H1 (cell line): ENCODE results near the gene TBC1D22A. TPM values are rescaled to one million over a fixed set of nuclear protein-coding genes. Genes with fewer than 3 reads are reported as not detected.

Experiments used
- CTCF ChIA-PET: fragments of 300-600 bp; sonication (Branson Sonifier 250); formaldehyde crosslinking; loops from one replicate; lab custom pipeline; 2021; ENCODE audit not compliant: partially characterized antibody; lab: Charles Lee
- POLR2A ChIA-PET: fragments of 300-600 bp; sonication (Branson Sonifier 250); formaldehyde crosslinking; loops from one replicate; lab custom pipeline; 2021; ENCODE audit warnings: inconsistent platforms; ENCODE audit not compliant: partially characterized antibody; lab: Charles Lee
- DNase-seq, 2 experiments: peaks; one replicate each; pipeline versions ENCODE4 v3.0.0 to v3.0.0-alpha.2; 2010 to 2022; ENCODE audit warnings: low spot score in 2 of 2, low read depth in 1 of 2, mixed read lengths in 1 of 2
- FAIRE-seq: peaks from 2 replicates; lab custom pipeline; 2011; peaks lifted over from hg19 to GRCh38; lab: Jason Lieb, UNC
- H2AFZ ChIP-seq: 2 replicates; pipeline ENCODE4 v1.8.1; 2012; ENCODE audit warnings: low read length, inconsistent platforms
- H2AK5ac ChIP-seq: 2 replicates; pipeline ENCODE4 v1.6.1; 2013; ENCODE audit warnings: low read depth, low read length
- H2BK120ac ChIP-seq: replicated peaks from 2 replicates; pipeline ENCODE3; 2013; ENCODE audit warnings: low read depth, low read length, inconsistent platforms
- H2BK12ac ChIP-seq: 2 replicates; pipeline ENCODE4 v1.6.1; 2013; ENCODE audit warnings: low read depth, low read length
- H2BK15ac ChIP-seq: 2 replicates; pipeline ENCODE4 v1.6.1; 2013; ENCODE audit warnings: low read length
- H2BK20ac ChIP-seq: 2 replicates; pipeline ENCODE4 v1.6.1; 2013; ENCODE audit warnings: low read length
- H2BK5ac ChIP-seq: 2 replicates; pipeline ENCODE4 v1.6.1; 2013; ENCODE audit warnings: low read depth, low read length
- H3K14ac ChIP-seq: 2 replicates; pipeline ENCODE4 v1.6.1; 2013; ENCODE audit warnings: inconsistent platforms; ENCODE audit not compliant: insufficient read length
- H3K18ac ChIP-seq: 2 replicates; pipeline ENCODE4 v1.6.1; 2013; ENCODE audit warnings: low read length; ENCODE audit errors: extremely low read depth
- H3K23ac ChIP-seq: 2 replicates; pipeline ENCODE4 v1.6.1; 2013; ENCODE audit warnings: inconsistent platforms; ENCODE audit not compliant: insufficient read length
- H3K23me2 ChIP-seq: 2 replicates; pipeline ENCODE4 v1.6.1; 2013; ENCODE audit warnings: low read depth, low read length
- H3K27ac ChIP-seq: 2 replicates; pipeline ENCODE4 v1.6.1; 2011; ENCODE audit warnings: low read depth, low read length, inconsistent platforms
- H3K27me3 ChIP-seq, 4 experiments: replicated peaks in 1 of 4; 1 replicate in 1 of 4; 2 replicates in 3 of 4; pipeline versions ENCODE4 v1.6.1 to v1.8.1; 2011 to 2013; ENCODE audit warnings: low read length in 3 of 4, mild to moderate bottlenecking in 3 of 4, inconsistent platforms in 2 of 4, mixed read lengths in 2 of 4, moderate library complexity in 1 of 4; ENCODE audit not compliant: control insufficient read depth in 3 of 4, insufficient read depth in 3 of 4; ENCODE audit errors: extremely low read depth in 1 of 4
- H3K36me3 ChIP-seq, 4 experiments: 2 replicates each; pipeline versions ENCODE4 v1.6.1 to v1.8.1; 2011 to 2013; ENCODE audit warnings: mild to moderate bottlenecking in 4 of 4, low read length in 3 of 4, moderate library complexity in 2 of 4, control low read depth in 1 of 4, inconsistent platforms in 1 of 4; ENCODE audit not compliant: insufficient read depth in 4 of 4, control insufficient read depth in 2 of 4
- H3K4ac ChIP-seq: replicated peaks from 2 replicates; pipeline ENCODE3; 2013; ENCODE audit warnings: low read length, low read depth, mixed read lengths, inconsistent platforms; ENCODE audit not compliant: insufficient read length
- H3K4me1 ChIP-seq, 4 experiments: replicated peaks in 1 of 4; 1 replicate in 1 of 4; 2 replicates in 3 of 4; pipeline versions ENCODE4 v1.6.1 to v1.8.1; 2011 to 2013; ENCODE audit warnings: low read length in 3 of 4, inconsistent platforms in 2 of 4, mixed read lengths in 1 of 4; ENCODE audit not compliant: insufficient read depth in 4 of 4, control insufficient read depth in 3 of 4
- H3K4me2 ChIP-seq, 2 experiments: 2 replicates each; pipeline versions ENCODE4 v1.6.1 to v1.8.1; 2011 to 2013; ENCODE audit warnings: low read depth in 2 of 2, low read length in 2 of 2, control low read depth in 1 of 2, inconsistent platforms in 1 of 2, mild to moderate bottlenecking in 1 of 2; ENCODE audit not compliant: insufficient read depth in 1 of 2
- H3K4me3 ChIP-seq, 4 experiments: fragments of 200-600, 300-600 bp in 1 of 4; sonication (generic), shearing (Covaris generic), sonication (Bioruptor Twin) in 1 of 4; 2 replicates each; pipeline versions ENCODE4 v1.5.1 to v1.8.1; 2011 to 2016; ENCODE audit warnings: low read length in 4 of 4, low read depth in 3 of 4, control low read depth in 2 of 4, inconsistent platforms in 2 of 4, mild to moderate bottlenecking in 2 of 4, mixed read lengths in 1 of 4, moderate library complexity in 1 of 4; ENCODE audit not compliant: insufficient read depth in 2 of 4; ENCODE audit errors: extremely low read depth in 1 of 4
- H3K56ac ChIP-seq: replicated peaks from 2 replicates; pipeline ENCODE3; 2013; ENCODE audit warnings: low read depth, mild to moderate bottlenecking, mixed read lengths, low read length, inconsistent platforms; ENCODE audit not compliant: insufficient read length
- H3K79me1 ChIP-seq: 2 replicates; pipeline ENCODE4 v1.6.1; 2013; ENCODE audit warnings: low read depth, low read length, control low read depth
- H3K79me2 ChIP-seq, 2 experiments: 2 replicates each; pipeline versions ENCODE4 v1.6.1 to v1.8.1; 2012 to 2013; ENCODE audit warnings: low read length in 2 of 2, mild to moderate bottlenecking in 2 of 2, inconsistent platforms in 1 of 2; ENCODE audit not compliant: insufficient read depth in 2 of 2, control insufficient read depth in 1 of 2
- H3K9ac ChIP-seq, 4 experiments: replicated peaks in 1 of 4; 1 replicate in 1 of 4; 2 replicates in 3 of 4; pipeline versions ENCODE4 v1.6.1 to v1.8.1; 2011 to 2013; ENCODE audit warnings: low read depth in 3 of 4, low read length in 3 of 4, control low read depth in 2 of 4, mild to moderate bottlenecking in 2 of 4, moderate library complexity in 2 of 4, inconsistent platforms in 1 of 4; ENCODE audit errors: extremely low read depth in 1 of 4
- H3K9me3 ChIP-seq, 2 experiments: 2 replicates each; pipeline versions ENCODE4 v1.6.1 to v1.8.1; 2012 to 2013; ENCODE audit warnings: mild to moderate bottlenecking in 2 of 2, moderate library complexity in 2 of 2, control low read depth in 1 of 2, inconsistent platforms in 1 of 2, low read depth in 1 of 2, low read length in 1 of 2, mixed read lengths in 1 of 2; ENCODE audit not compliant: insufficient read depth in 2 of 2
- H4K20me1 ChIP-seq, 2 experiments: replicated peaks in 1 of 2; 2 replicates each; pipeline versions ENCODE3 to v1.8.1; 2011 to 2013; ENCODE audit warnings: inconsistent platforms in 2 of 2, low read length in 2 of 2, mild to moderate bottlenecking in 1 of 2; ENCODE audit not compliant: insufficient read depth in 2 of 2, control insufficient read depth in 1 of 2
- H4K5ac ChIP-seq: 2 replicates; pipeline ENCODE4 v1.6.1; 2013; ENCODE audit warnings: low read length, low read depth, mixed read lengths, inconsistent platforms; ENCODE audit not compliant: insufficient read length
- H4K8ac ChIP-seq: 2 replicates; pipeline ENCODE4 v1.8.0; 2013; ENCODE audit warnings: mild to moderate bottlenecking, moderate library complexity, low read length, inconsistent platforms; ENCODE audit not compliant: insufficient read depth; ENCODE audit errors: extremely low read depth
- H4K91ac ChIP-seq: replicated peaks from 2 replicates; pipeline ENCODE3; 2013; ENCODE audit warnings: low read length, mixed read lengths, inconsistent platforms; ENCODE audit not compliant: insufficient read length
- CBX8 ChIP-seq: fragments of 300-800, 300-1000 bp; sonication (generic); IDR thresholded peaks from 2 replicates; pipeline ENCODE4 v1.7.1; 2016; ENCODE audit warnings: low read depth, low read length, borderline replicate concordance
- CREB1 ChIP-seq: IDR thresholded peaks from 2 replicates; pipeline ENCODE4 v1.6.1; 2012; ENCODE audit warnings: inconsistent platforms
- E2F6 ChIP-seq: IDR thresholded peaks from 2 replicates; pipeline ENCODE4 v1.6.1; 2012; ENCODE audit warnings: inconsistent platforms
- TAF1 ChIP-seq: IDR thresholded peaks from 2 replicates; pipeline ENCODE4 v1.6.1; 2011; ENCODE audit warnings: mild to moderate bottlenecking, low read depth, low read length
- whole genome bisulfite sequencing, 2 experiments: shearing (Covaris generic) in 1 of 2; methylation state at CpG; one replicate each; pipeline versions ENCODE4 v1.1.6 to v1.1.7; 2013 to 2015; ENCODE audit warnings: low lambda C conversion rate in 2 of 2, mixed read lengths in 2 of 2, inconsistent platforms in 1 of 2, low coverage in 1 of 2, missing lambda C conversion rate in 1 of 2; ENCODE audit not compliant: insufficient replicate concordance in 2 of 2, insufficient coverage in 1 of 2, insufficient read length in 1 of 2; ENCODE audit errors: extremely low coverage in 1 of 2, missing lambda C conversion rate in 1 of 2; 5-methylcytosine and 5-hydroxymethylcytosine counted together
- polyA plus RNA-seq, 7 experiments: library from polyadenylated mRNA; depleted of rRNA in 3 of 7; stranded (reverse) in 5 of 7; unstranded in 2 of 7; fragments of >200 nt in 5 of 7; fragments of 200-250 nt in 2 of 7; gene quantifications; 1 replicate in 5 of 7; 2 replicates in 1 of 7; 4 replicates in 1 of 7; pipeline versions ENCODE4 v1.2.1 to v1.2.3, GENCODE V29; 2011 to 2013; ENCODE audit warnings: missing spikeins in 2 of 7, mixed read lengths in 2 of 7
- total RNA-seq: library from RNA; stranded (reverse); fragmentation: NEBNext Ultra II Directional; extraction: Animal tissue kit (Norgen Biotek cat#: 25700); gene quantifications from 2 replicates; pipeline ENCODE4 v1.2.1, GENCODE V29; 2021

Gene TBC1D22A
- total and polyA plus RNA-seq, 2 of the 8 experiments (the other 6 are each of a cell fraction or from before 2014, with no cell fraction given): 11.9 to 18.4 TPM

DNA sequence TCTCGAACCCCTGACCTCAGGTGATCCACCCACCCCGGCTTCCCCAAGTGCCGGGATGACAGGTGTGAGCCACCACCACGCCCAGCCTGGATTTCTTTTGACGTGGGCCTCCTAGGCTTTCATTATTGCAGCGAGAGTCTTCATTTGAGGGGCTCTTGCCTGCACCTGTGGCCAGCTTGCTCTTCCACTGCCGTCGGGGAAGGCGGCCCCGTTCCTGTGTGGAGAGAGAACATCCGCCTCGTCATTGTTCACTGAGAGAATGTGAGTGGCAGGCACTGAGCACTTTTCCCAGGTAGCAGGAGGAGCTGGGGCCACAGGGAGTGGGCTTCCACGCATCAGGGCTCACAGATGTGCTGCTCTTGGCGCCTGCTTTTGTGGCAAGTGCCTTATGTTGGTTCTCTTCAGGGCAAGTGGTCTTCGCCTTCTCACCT is 365.0 kb downstream of the TBC1D22A start:
- Histone ChIP-seq H3K79me2 (no peaks in the 10 kb centered on the region), H4K8ac (no peak overlapping the region), H3K27me3 (no peaks in the 10 kb centered on the region), H3K23me2 (no peaks in the 10 kb centered on the region), H3K4me1 (peaks cover 0 to 9% (median 4%) of the 10 kb centered on the region in 4 experiments; a peak in 5 of 7 replicates), H2BK15ac (no peak overlapping the region), H3K4me3 (no peak overlapping the region), H3K9ac (no peak overlapping the region), H3K56ac (no peak overlapping the region), H2AK5ac (no peak overlapping the region), H2BK12ac (no peak overlapping the region), H3K79me1 (no peaks in the 10 kb centered on the region), H3K18ac (no peak overlapping the region), H2BK20ac (no peak overlapping the region), H4K91ac (no peak overlapping the region), H3K27ac (no peak overlapping the region), H3K36me3 (no peaks in the 10 kb centered on the region), H2AFZ (no peak overlapping the region), H3K9me3 (no peaks in the 10 kb centered on the region), H2BK120ac (no peak overlapping the region), H4K5ac (no peak overlapping the region), H3K23ac (no peak overlapping the region), H2BK5ac (no peak overlapping the region), H3K14ac (no peak overlapping the region), H3K4ac (no peak overlapping the region), H3K4me2 (no peak overlapping the region), H4K20me1 (no peaks in the 10 kb centered on the region)
- TF ChIP-seq CBX8: no peak
- no peak for TF ChIP-seq TAF1
- TF ChIP-seq CREB1: no peak
- TF ChIP-seq E2F6: no peak
- DNase-seq (no peak), FAIRE-seq (no peak)
- CTCF ChIA-PET: interaction anchor here (1.5 kb wide), 1 partner anchor 34 kb away, joined by 3 read pairs; no protein-coding TSS in a partner anchor
- WGBS, 2 experiments: 91% methylated on average over 13 of the region's 15 CpGs; no CpG with 5 or more reads in 1 of the 2 experiments
- POLR2A ChIA-PET: no interaction called here
